ENCODE results near the gene UBQLNL. TPM values are rescaled to one million over a fixed set of nuclear protein-coding genes. Genes with fewer than 3 reads are reported as not detected.
A peak's percentile ranks its signal among the peaks of the same experiment; 100 is the strongest.

Gene UBQLNL, protein sequence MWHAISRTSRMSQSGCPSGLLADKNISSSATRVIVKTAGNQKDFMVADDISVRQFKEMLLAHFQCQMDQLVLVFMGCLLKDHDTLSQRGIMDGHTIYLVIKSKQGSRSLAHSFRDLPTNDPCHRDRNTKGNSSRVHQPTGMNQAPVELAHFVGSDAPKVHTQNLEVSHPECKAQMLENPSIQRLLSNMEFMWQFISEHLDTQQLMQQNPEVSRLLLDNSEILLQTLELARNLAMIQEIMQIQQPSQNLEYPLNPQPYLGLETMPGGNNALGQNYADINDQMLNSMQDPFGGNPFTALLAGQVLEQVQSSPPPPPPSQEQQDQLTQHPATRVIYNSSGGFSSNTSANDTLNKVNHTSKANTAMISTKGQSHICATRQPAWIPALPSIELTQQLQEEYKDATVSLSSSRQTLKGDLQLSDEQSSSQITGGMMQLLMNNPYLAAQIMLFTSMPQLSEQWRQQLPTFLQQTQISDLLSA
- not detected for polyA plus RNA-seq (2012; ENCODE audit: insufficient read depth, insufficient read length)

DNA sequence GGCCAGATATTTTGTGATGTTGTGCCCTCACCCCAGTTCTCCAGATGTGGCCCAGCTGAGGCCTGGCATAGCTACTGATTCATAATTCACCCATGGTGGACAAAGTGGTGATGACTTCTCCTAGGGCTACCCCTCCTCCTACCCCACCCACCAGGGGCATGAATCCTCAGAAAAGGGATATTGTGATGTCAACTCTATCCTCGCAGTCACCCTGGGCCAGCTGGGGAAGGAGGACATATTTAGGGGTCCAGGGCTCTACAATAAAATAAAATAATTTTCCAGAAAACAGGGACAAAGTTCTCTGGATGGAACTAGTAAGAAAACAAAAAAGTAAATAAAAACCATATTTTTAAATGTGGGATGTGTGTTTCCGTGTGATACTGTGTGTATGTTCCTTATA lies at the start of gene UBQLNL:
UBQLNL (minus strand) TSS at position 101 of the 400 bp plus-strand sequence. CDS start 258 bp downstream, outside the sequence.
- DNase-seq (ENCODE audit: low read depth, low spot score), result no peak
- no peak within 1 kb of the TSS for H3K4me3 ChIP-seq (ENCODE audit: low read length)

GRCh38 chr11:5564259-5565019 lies 47.9 kb upstream of the UBQLNL start:
- DNase-seq (ENCODE audit: low read depth, low spot score), result peak; percentile 7
- H3K4me3 ChIP-seq (ENCODE audit: low read length), result no peak overlapping the region

- DNase-seq (ENCODE audit: low read depth, low spot score), result no peak
- no peak overlapping the region for H3K4me3 ChIP-seq (ENCODE audit: low read length)
These were observed 41.3 kb upstream of the UBQLNL start for GRCh38 chr11:5557751-5558150.

DNA sequence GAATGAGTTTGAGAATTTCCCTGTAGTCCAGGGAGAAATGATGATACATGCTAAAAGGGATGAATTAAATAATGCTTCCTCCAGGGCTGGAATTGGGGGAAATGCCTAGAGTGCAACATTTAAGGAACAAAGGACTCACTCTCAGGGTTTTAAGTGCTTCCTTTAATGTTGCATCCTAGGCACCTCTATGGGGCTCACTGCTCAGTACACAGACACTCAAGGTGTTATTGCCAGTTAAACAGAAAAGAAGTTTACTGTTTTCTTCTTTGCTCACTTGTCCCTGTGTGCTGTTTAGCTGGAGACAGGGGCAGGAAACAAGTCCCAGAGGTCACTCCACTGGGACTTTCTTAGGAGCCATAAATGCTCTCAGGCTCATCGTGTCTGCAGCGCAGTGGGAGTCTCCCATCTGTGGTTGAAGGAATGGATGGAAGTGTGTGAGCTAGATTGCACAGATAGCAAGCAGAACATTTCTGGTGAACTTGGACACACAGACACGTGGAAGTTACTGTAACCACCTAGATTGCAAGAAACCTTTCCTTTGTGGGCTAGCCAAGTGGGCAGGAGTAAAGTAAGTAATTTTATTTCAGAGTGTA lies 40.2 kb upstream of the UBQLNL start:
- no peak overlapping the region for H3K4me3 ChIP-seq (ENCODE audit: low read length)
- DNase-seq (ENCODE audit: low read depth, low spot score), result no peak

DNA sequence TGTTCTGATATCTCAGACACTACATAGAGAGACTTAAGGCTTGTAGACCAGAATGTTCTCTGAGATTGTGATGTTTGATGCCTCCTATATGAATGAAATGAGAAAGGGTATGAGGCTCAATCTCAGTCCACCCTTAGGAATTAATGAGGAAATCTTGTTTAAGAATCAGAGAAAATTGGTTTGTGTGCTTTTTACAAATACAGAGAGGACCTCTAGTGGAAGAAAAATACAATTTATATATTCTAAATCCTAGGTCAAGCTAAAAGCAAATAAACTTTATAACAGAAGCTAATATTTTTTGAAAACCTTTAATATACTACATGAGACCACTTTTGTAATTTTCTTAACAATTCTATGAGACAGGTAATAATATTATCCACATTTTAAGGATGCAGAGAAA lies 36.8 kb upstream of the UBQLNL start:
- DNase-seq (ENCODE audit: low read depth, low spot score), result no peak

GRCh38 chr11:5550440-5551095 lies 34.1 kb upstream of the UBQLNL start:
- H3K4me3 ChIP-seq (ENCODE audit: low read length), result no peak overlapping the region
- no peak for DNase-seq (ENCODE audit: low read depth, low spot score)

More for the DNA sequence above, 36.8 kb upstream of the UBQLNL start:
- H3K4me3 ChIP-seq (ENCODE audit: low read length), result no peak overlapping the region

DNA sequence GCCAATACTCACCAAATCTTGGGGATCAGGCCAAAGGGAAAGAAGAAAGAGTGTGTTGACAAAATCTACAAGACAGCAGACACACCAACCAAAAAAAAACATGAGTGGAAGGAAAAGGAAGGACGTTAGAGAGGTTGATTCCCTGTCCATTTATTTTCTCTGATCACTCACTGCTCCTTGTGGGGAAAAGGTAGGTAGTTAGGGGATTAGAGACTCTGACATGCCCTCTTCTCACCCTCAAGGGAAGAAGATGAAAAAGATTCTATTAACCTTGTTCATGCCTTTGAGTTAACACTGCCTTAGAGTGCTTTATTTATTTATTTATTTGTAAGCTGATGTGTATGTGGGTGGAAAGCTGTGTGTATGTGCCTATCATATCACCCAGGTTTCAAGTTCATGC lies 31.9 kb upstream of the UBQLNL start, which contains the start of gene OR52H1:
OR52H1 (minus strand) TSS at position 101 of the 400 bp plus-strand sequence. CDS start 3,035 bp downstream, outside the sequence.
- DNase-seq (ENCODE audit: low read depth, low spot score), result no peak
- no peak within 1 kb of the TSS for H3K4me3 ChIP-seq (ENCODE audit: low read length)

- no peak for DNase-seq (ENCODE audit: low read depth, low spot score)
These were observed 31.5 kb upstream of the UBQLNL start for GRCh38 chr11:5547982-5548381.

DNA sequence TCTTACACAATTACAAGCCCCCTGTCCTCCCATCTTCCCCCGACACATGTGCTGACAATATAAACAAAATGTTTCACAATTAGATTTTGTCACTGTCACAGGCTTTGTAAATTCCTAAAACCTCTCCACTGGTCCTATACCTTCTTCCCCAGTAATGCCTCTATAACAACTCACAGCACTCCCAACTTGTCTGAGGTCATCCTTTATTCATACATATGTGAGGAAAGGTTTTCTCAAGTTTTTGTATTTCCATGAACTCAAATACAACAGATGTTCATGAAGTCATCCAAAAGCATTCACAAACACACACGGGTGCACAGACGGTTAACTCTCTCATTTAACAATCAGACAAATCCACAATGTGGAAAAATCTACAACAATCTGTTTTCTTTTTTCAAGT lies 30.0 kb upstream of the UBQLNL start:
- DNase-seq (ENCODE audit: low read depth, low spot score), result no peak
- H3K4me3 ChIP-seq (ENCODE audit: low read length), result no peak overlapping the region

More at GRCh38 chr11:5547982-5548381, 31.5 kb upstream of the UBQLNL start:
- no peak overlapping the region for H3K4me3 ChIP-seq (ENCODE audit: low read length)

- DNase-seq (ENCODE audit: low read depth, low spot score), result no peak
- no peak overlapping the region for H3K4me3 ChIP-seq (ENCODE audit: low read length)
These were observed 24.9 kb upstream of the UBQLNL start for GRCh38 chr11:5541427-5541826.

DNA sequence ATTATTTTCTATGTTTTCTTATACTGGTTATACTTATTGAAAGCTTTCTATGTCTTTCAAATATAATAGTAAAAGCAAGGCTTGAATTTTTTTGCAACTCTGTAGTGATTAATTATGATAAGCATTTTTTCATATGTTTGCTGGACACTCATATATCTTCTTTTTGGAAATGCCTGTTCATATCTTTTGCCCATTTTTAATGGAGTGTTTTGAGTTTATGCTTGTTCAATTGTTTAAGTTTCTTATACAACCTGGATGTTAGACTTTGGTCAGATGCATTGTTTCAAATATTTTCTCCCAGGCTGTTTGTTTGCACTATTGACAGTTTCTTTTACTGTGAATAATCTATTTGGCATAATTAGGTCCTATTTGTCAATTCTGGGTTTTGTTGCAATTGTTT lies 20.0 kb upstream of the UBQLNL start:
- H3K4me3 ChIP-seq (ENCODE audit: low read length), result no peak overlapping the region
- DNase-seq (ENCODE audit: low read depth, low spot score), result no peak

- no peak for DNase-seq (ENCODE audit: low read depth, low spot score)
- H3K4me3 ChIP-seq (ENCODE audit: low read length), result no peak overlapping the region
These were observed 17.5 kb upstream of the UBQLNL start for GRCh38 chr11:5534046-5534445.

- DNase-seq (ENCODE audit: low read depth, low spot score), result no peak
These were observed 14.7 kb upstream of the UBQLNL start for GRCh38 chr11:5531053-5531831.

GRCh38 chr11:5528495-5528894 lies 12.0 kb upstream of the UBQLNL start:
- H3K4me3 ChIP-seq (ENCODE audit: low read length), result no peak overlapping the region
- DNase-seq (ENCODE audit: low read depth, low spot score), result no peak

More at GRCh38 chr11:5531053-5531831, 14.7 kb upstream of the UBQLNL start:
- no peak overlapping the region for H3K4me3 ChIP-seq (ENCODE audit: low read length)

- no peak overlapping the region for H3K4me3 ChIP-seq (ENCODE audit: low read length)
- DNase-seq (ENCODE audit: low read depth, low spot score), result no peak
These were observed 11.2 kb upstream of the UBQLNL start for GRCh38 chr11:5527716-5528115.

DNA sequence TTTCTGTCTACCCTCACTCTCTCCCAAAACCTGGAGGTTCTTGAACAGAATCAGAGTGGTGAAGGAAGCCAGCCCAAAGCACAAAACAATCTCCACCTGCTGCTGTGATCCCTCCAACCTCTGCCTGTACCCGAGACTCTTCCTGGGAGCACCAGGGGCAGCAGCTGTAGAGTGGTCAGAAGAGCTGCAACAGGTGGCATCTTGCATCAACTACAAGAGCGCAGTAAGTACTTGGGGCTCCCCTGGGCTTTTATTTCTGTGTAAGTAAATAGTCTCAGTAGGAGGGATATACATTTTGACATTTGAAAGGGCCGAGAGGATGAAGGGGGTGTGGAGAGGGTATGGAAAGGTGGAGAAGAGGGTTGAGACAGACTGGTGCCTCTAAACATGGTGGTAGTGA lies 8.3 kb upstream of the UBQLNL start:
- H3K4me3 ChIP-seq (ENCODE audit: low read length), result no peak overlapping the region
- no peak for DNase-seq (ENCODE audit: low read depth, low spot score)

- no peak for DNase-seq (ENCODE audit: low read depth, low spot score)
- no peak overlapping the region for H3K4me3 ChIP-seq (ENCODE audit: low read length)
These were observed 5.8 kb upstream of the UBQLNL start for GRCh38 chr11:5522308-5522707.

DNA sequence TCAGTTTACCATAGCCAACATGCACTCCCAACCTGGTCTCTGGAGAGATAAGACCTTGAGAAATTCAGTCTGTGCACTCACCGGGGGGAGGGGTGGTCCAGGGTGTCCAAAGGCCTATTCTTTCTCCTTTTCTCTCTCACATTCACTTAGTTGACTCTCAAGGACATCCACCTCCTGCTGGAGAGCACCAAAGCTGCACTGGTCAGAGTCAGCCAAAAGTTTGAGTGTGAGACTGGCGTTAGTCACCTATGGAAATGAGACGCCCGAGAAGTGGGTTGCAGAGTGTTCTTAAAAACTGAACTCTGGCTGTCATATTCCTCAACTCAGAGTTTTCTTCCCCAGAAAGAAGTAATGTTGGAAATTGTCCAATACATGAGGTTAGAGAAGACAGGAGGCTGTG lies 5.0 kb upstream of the UBQLNL start:
- no peak overlapping the region for H3K4me3 ChIP-seq (ENCODE audit: low read length)
- DNase-seq (ENCODE audit: low read depth, low spot score), result no peak

Measured in Jurkat, Clone E6-1 (cell line).